ENCODE measurements around the gene PLCB1. TPM values are rescaled to one million over a fixed set of nuclear protein-coding genes. Genes with fewer than 3 reads are reported as not detected.
"Not testable (repeated sequence)": the region's sequence is repeated elsewhere in the genome, so short reads cannot be mapped to it uniquely, and the experiment has no call there.

PLCB1 gene
- total RNA-seq, 1 donor from 2014 or later = 7.3 TPM

DNA sequence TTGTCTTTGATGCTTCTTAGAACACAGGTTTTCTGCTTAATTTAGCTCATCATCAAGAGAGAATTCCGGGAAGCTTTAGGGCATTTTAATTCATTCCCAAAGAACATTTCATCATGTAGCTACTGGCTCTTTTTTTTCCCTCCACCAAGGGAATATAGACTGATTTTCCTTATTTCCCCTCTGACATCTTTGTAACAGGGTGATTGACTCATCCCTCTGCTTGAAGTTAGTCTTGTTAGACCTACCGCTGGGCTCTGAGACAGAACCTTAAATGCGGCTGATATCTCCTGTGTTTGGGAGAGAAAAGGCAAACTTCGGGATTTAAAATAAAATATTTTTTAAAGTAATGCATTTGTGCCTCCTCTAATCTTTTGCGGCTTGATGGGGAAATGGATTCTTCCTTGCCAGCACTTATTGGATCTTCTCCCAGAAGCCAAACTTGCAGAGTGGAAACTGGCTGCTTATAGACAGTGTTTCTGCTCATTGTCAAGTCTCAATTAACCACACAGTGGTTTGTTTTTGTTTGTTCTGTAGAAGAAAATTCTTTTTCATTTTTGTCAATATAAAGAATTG, 664.1 kb downstream of the PLCB1 start:
- DNase-seq (ENCODE audit: low spot score) = no peak
- intact Hi-C loops (cut with DNase I) = loop anchor here (5.0 to 10.0 kb wide), 3 partner anchors 56 to 379 kb away; partner anchors contain the start of gene PLCB4

DNA sequence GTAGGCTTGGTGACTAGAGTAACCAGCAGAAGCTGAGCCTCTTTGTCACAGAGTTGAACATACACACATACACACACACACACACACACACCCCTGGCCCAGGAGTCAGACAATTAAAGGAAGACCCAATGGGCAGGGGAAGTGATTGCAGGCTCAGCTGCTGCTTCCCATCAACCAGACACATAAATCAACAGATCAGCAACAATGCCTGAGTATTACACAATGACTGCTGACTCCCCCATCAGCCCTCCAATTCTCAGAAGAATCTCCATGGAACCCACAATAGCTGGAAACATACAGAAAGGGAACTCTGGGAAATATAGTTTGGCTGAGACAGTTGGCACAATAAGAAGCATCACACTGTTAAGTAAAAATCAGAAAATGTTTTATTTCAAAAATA, 666.4 kb downstream of the PLCB1 start:
- intact Hi-C loops (cut with DNase I) = loop anchor here (5.0 to 10.0 kb wide), 3 partner anchors 54 to 376 kb away; partner anchors contain the start of gene PLCB4
- no peak for DNase-seq (ENCODE audit: low spot score)

DNA sequence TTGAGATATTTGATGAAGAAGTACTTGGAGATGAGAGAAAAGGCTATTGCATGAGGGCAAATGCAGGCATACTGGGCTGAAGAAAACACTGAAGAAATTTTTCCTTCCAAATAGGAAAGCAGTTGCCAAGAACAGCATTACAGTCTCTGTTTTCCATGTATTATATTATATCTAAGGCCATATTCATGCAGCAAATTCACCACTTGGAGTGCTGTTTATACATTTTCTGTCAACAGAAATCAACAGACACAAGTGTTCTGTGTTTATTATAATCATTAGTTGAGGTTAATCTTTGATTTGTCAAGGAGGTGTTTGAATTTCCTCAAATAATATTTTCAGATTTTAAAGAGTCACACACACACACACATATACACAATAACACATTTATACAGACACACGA, 668.0 kb downstream of the PLCB1 start:
- no peak for DNase-seq (ENCODE audit: low spot score)
- intact Hi-C loops (cut with DNase I) = no loop called here

DNA sequence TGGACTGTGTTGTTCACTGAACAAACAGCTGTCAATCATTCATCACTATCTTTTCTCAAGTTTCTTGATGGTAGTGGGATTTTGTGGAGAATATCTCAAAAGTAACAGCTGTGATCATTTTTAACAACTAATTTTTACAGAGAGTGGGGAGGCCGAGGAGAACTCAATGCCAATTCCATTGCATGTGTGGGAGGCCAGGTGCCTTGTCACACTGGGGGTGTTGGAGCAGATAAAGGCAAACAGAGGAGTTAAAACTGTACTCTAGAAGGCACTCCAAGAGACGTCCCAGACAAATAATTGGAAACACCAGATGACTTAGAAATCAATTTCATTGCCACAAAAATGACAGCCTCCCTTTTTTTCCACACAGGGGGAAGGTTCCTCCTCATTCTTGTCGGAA, 669.6 kb downstream of the PLCB1 start:
- intact Hi-C loops (cut with DNase I) = no loop called here
- DNase-seq (ENCODE audit: low spot score) = no peak

DNA sequence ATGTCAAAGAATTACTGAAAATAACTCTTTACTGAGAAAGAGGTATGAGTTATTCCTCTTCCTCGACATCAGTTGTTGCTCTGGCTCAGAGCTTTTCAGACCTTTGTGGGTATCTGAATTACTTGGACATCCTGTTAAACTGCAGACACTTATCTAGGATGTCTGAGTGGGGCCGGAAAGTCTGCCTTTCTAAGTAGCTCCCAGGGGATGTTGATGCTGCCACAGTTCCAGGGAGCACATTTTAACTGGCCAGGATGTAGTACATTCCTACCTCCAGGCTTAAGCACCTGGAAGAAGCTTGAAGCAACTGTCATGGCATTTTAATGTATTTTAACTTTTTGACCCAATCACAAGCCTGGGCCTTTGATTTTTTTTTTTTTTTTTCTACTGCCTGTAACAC, 671.0 kb downstream of the PLCB1 start:
- no peak for DNase-seq (ENCODE audit: low spot score)
- intact Hi-C loops (cut with DNase I) = no loop called here

DNA sequence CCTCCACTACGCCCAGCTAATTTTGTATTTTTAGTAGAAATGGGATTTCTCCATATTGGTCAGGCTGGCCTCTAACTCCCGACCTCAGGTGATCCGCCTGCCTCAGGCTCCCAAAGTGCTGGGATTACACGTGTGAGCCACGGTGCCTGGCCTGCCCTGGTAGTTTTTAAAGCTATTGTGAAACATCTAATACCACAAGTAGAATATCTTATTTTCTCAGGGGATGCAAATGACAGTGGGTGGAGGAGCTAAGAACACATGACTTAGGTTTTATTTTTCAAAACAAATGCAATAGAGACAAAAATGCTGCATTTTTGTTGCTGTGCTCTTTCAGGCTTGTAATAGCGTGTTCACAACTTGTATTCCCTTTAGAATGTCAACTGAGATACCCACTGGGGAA, 671.9 kb downstream of the PLCB1 start:
- DNase-seq (ENCODE audit: low spot score) = no peak
- intact Hi-C loops (cut with DNase I) = no loop called here

DNA sequence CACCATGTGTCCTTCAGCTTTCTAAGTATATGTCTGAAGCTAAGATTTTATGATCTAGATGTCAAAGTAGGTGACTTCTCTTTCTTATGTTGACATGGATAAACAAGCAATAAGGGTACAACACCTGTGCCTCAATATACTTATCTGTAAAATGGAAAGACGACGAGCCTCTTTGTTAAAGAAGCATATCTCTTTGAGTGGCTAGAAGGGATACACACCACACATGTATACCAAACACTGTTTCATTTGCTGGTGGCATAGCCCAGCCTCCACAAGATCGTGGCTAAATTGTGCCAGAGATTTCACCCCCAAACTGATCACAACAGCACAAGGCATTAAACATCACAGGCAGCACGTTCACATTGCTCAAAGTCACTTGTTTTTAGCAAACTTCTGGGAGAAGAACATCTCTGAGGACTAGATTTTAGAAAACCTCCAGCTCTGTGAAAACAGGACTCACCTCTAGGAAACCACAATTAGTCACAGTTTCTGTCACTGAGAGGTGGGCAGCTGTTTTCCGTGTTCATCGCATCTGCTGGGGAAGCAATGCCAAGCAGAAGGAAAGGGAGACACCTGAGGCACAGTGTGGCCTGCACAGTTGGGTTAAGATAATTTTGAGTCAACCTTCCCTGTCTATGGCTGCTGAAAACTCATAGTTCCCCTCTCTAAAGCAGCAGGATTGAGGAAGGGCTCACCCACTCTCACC, 673.8 kb downstream of the PLCB1 start:
- intact Hi-C loops (cut with DNase I) = no loop called here
- DNase-seq (ENCODE audit: low spot score) = no peak

DNA sequence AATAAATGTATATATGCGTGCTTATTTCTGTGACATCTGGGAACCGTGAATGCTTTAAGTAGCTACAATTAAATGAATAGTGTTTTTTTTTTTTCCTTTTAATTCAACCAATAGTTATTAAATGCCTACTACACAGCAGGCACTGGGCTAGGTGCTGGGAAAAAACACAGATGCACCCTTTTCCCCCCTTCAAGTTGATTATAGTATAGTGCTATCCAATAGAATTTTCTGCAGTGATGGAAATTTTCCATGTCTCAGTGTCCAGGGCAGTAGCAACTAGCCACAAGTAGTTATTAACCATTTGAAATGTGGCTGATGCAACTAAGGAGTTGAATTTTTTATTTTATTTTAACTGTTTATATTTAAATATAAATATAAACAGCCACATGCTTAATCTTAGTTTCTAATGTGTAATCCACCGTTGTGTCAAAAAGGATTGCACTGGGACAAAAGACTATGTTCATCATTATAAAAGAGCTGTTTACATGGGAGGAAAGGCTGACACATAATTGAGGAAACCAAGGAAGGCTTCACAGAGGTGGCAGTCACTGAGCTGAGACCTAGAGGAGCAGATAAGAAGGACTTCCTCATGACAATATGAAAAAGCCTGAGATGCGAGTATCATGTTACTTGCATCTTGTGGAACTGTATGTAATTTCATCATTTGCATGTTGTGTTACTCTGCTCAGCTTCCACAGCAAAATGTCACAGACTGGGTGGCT, 675.6 kb downstream of the PLCB1 start:
- intact Hi-C loops (cut with DNase I) = no loop called here
- no peak for DNase-seq (ENCODE audit: low spot score)

DNA sequence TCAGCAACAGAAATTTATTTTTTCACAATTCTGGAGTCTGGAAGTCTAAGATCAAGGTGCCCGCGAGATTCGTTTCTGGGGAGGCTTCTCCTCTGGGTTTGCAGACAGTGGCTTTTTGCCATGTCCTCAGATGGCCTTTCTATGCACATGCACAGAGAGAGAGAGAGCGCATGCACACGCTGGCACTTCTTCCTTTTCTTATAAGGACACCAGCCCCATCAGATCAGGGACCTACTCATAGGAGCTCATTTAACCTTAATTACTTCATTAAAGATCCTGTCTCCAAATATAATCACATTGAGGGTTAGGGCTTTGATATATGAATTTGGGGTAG, 676.1 kb downstream of the PLCB1 start:
- intact Hi-C loops (cut with DNase I) = no loop called here
- DNase-seq (ENCODE audit: low spot score) = no peak

DNA sequence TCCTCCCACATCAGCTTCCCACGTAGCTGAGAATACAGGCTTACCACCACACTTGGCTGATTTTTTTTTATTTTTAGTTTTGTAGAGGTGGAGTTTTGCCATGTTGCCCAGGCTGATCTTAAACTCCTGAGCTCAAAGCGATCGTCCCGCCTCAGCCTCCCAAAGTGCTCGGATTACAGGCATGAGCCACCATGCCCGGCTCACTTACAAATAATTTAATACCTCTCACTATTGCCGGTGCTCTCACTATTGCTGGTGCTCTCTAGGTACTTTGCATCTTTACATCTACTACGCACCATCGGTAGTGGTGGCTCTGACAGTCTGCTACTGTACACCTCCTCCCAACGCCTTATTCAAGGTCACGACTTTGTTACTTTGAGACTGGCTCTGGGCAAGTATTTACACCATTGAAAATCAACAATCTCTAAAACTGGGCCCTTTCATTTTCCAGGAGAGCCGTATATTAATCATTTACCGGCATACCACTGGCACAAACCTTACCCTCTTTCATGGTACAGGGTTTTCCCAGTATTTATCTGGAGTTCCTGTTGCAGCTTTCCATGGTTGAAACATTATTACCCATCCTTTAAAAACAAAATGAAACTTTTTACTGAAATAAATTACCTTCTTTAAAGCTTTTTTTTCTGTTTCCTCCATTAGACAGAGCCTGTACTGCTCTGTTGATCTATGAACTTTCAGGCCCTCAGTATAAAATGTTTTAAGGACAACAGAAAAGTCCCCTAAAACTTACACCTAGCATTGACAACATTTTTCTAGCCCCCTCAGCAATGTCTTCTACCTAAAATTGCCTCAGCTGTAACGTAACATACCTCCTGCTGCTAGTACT, 677.3 kb downstream of the PLCB1 start:
- no peak for DNase-seq (ENCODE audit: low spot score)
- intact Hi-C loops (cut with DNase I) = no loop called here

DNA sequence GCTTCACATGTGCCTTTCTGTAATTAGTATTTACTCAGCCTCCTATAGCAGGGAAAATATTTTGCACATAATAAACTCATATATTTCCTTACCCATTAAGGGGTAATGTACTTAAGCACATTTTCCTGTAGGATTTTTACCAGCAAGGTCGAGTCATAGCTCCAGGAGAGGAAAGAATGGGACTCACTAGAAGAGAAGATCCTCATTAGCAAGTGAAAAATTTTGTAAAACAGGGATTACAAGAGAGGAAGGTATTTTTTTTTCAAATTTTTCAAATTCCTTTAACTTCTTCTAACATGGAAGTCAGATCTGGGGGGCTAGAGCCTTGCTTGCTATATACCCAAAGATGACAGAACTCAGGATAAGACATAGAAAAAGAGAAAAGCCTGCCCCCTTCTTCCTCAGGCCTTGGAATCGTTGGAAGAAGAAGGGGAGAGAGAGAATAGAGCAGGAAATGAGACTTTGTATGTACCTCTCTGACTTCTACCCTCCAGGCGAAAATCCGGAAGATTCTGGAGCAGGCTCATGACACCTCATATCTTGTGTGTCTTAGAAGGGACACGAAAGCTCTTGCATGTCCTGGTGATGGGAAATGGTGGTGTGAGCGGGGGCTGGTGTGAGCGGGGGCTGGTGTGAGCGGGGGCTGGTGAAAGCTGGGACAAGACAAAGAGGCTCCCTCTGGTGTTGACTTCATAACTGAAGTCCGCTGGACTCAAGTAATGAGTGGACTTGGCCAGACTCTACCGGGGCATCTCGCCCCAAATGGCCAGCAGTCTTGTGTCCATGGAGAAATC, 679.9 kb downstream of the PLCB1 start:
- DNase-seq (ENCODE audit: low spot score) = no peak
- intact Hi-C loops (cut with DNase I) = no loop called here

DNA sequence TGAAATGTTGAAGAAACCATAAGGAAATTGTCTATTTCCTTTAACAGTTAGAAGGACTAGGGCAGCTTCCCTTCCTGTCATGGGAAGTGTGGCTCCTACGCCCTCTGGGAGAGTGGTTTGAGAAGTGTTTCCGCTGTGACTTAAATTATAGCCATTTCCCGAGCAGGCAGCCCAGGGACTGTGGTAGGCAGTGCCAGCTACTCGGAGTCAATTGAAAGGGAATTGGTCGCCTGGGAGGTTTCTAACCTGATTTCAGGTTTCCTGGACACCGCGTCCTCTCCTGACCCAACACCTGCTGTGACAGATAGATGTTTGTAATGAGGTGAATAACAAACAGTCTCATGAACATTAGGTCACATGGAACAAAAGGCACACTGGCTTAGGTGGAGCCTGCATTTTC, 680.8 kb downstream of the PLCB1 start:
- intact Hi-C loops (cut with DNase I) = no loop called here
- no peak for DNase-seq (ENCODE audit: low spot score)

DNA sequence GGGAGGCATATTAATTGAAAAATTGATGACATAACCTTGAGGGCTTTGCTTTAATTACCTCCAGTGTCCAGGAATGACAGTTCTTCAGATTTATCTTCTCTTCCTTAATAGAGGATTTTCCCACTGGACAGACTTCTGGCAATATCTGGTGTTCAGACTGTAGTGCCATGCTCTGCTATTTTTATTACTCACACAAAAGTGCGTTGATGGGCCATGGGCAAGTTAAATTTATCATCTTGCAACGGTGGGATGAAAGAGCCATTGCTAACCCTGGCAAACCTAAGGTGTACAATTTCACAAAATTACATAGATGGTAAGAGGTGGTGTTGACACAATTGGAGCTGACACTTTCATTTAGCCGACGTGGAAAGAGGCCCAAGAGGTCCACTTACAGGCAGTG, 683.1 kb downstream of the PLCB1 start:
- intact Hi-C loops (cut with DNase I) = no loop called here

DNA sequence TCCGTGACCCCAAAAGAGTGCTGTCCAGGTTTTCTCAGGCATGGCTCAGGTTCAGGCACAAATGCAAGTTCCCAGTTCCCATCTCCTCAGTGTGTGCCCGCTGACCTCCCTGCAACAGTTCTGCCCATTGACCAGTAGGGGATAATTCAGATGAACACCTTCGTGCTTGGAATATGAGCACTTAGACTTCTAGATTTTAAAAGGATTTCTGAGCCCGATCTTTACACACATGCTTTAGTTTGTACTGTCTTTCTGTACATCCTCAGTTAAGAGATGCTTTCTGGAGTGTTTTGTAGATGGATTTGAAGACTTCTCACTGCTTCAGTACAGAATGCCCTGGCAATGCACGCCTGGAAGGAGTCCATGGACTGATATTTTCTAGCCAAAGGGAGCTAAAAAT, 697.2 kb downstream of the PLCB1 start:
- intact Hi-C loops (cut with DNase I) = no loop called here

More for the DNA sequence above, 683.1 kb downstream of the PLCB1 start:
- no peak for DNase-seq (ENCODE audit: low spot score)

DNA sequence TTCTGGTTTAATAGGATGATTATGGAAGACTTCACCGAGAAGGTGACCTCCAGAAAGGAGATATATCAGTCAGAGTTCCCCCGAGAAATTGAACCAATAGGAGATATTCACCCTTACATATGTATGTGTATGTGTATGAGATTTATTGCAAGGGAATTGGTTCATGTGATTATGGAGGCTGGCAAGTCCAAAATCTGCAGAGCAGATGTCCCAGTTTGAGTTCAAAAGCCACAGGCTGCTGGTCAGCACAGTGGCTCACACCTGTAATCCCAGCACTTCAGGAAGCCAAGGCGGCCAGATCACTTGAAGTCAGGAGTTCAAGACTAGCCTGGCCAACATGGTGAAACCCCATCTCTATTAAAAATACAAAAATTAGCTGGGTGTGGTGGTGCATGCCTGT, 702.2 kb downstream of the PLCB1 start:
- intact Hi-C loops (cut with DNase I); DNase-seq (ENCODE audit: low spot score): not testable (repeated sequence)

More for the DNA sequence above, 697.2 kb downstream of the PLCB1 start:
- DNase-seq (ENCODE audit: low spot score) = no peak

DNA sequence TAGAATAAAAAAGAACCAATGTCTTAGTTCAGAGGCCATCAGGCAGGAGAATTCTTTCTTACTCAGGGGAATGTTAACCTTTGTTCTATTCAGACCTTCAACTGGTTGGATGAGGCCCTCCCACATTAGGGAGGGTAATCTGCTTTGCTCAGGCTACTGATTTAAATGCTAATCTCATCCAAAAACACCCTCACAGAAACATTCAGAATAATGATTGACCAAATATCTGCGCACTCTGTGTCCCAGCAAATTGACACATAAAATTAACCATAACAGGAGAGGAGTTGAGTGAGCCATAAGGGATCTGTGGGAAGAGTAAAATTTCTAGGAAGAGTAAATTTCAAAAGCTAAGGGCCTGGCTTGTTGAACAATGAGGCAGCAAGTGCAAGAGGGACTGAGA, 702.8 kb downstream of the PLCB1 start:
- intact Hi-C loops (cut with DNase I) = no loop called here
- no peak for DNase-seq (ENCODE audit: low spot score)

DNA sequence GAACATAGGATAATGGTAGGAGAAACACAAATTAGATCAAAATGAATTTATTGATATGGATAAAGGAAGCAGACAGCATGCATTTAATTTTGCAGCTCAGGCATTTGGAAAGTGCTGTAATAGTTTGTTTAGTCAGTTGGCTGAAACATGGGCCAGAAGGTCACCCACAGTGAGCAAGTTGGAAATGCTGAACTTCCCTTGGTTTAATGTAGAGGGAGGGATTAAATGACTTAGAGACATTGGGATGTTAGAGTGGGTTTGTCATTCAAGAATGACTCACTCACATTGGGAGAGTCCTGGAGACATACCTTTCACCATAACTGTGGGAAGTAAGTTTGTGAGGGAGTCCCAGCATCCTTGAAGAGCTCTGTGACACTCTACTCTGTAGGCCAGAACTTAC, 705.3 kb downstream of the PLCB1 start:
- no peak for DNase-seq (ENCODE audit: low spot score)
- intact Hi-C loops (cut with DNase I) = no loop called here

DNA sequence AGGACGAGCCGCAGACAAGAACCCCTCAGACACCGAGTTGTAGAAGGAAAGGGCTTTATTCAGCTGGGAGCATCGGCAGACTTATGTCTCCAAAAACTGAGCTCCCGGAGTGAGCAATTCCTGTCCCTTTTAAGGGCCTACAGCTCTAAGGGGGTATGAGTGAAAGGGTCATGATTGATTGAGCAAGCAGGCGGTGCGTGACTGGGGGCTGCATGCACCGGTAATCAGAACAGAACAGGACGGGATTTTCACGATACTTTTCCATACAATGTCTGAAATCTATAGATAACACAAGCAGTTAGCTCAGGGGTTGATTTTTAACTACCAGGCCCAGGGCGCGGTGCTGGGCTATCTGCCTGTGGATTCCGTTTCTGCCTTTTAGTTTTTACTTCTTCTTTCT, 710.5 kb downstream of the PLCB1 start:
- intact Hi-C loops (cut with DNase I) = no loop called here
- DNase-seq (ENCODE audit: low spot score) = no peak

DNA sequence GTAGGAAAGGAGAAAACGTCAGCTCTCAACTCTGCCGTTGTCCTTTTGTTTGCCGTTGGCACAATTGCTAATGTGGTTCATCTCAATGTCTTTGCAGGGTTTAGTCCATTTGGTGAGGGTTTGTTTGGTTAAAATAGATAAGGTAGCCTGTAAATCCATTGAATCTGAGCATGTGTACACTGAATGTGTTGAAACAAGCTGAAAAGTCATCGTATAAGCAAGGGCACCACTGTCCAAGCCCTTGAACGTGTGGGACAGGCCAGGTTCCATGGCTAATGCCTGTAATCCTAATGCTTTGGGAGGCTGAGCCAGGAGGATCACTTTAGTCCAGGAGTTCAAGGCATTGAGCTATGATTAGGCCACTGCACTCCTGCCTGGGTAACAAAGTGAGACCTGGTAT, 712.1 kb downstream of the PLCB1 start:
- intact Hi-C loops (cut with DNase I) = no loop called here

More for the DNA sequence above, 712.1 kb downstream of the PLCB1 start:
- no peak for DNase-seq (ENCODE audit: low spot score)

All from cardiac septum (tissue), 1 donor.